CD1c-positive myeloid dendritic cell (primary cell): ENCODE data around the gene FAM24B.
"Not testable (repeated sequence)": the region's sequence is repeated elsewhere in the genome, so short reads cannot be mapped to it uniquely, and the experiment has no call there.

ENCODE experiments used
- DNase-seq: peaks from one replicate; pipeline ENCODE4 v3.0.0-alpha.2; 2016; ENCODE audit errors: extremely low spot score

The FAM24B gene, protein sequence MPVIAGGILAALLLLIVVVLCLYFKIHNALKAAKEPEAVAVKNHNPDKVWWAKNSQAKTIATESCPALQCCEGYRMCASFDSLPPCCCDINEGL

DNA sequence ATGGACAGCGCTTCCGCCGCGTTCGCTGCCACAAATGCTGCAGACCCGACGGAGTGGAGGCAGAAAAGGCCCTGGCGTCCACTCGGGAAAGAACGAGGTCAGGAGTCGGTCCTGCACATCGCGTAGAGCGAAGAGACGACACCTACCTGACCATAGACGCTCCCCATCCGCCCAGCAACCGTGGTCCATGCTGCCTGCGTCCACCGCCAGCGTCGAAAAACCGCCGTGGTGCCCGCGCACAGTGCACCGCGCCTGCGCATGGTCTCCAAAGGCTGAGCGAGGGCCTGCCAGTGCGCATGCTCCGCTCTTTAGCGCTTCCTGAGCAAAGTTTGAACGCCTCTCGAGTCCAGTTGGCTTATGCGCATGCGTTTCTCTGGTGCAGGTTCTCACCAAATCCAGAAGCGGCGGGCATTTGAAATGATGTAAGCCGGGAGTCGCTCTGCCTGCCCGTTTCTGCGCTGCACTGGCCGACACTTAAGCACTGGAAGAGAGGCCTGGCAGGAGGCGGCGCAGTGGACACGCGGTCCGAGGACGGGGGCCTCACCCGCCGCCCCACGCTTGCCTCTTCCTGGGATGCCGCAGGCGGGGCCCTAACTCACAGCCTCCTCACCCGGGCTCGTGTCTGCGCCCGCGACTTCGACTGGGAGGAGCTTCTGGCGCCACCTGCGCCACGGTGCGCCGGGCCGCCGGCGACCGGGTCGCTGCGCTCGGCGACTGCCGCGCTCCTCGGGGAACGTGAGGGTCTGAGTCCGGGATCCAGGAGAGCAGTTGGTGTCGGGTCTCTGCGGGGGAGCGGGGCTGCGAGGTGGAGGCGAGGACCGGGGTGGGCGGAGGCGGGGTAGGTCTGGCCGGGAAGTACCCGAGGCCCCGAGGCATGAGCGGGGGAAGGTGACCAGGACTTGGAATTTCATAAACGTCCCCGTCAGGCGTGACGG lies at the start of gene FAM24B:
Gene FAM24B, minus strand, starts transcription at position 243 of the 935 bp plus-strand sequence. CDS start 29,066 bp downstream, outside the sequence.
- DNase-seq = peak; percentile 98

DNA sequence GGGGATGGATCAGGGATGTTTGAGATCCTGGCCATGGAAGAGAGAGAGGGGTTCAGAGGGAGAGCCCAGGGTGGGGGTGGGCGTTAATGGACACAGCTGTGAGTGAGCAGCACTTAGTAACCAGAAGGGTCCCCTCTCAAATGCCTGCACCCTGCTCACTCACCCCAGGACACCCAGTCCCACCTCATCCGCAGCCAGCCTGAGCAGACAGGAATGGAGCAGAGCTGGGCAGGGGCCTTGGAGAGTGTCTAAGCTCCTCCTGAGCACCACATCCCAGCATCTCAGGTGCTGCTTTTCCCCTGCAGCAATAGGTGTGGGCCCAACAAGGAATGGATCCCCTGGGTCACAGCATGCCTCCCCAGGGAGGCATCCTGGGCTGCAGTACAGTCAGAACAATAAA lies 36.3 kb upstream of the FAM24B start:
- no peak for DNase-seq

DNA sequence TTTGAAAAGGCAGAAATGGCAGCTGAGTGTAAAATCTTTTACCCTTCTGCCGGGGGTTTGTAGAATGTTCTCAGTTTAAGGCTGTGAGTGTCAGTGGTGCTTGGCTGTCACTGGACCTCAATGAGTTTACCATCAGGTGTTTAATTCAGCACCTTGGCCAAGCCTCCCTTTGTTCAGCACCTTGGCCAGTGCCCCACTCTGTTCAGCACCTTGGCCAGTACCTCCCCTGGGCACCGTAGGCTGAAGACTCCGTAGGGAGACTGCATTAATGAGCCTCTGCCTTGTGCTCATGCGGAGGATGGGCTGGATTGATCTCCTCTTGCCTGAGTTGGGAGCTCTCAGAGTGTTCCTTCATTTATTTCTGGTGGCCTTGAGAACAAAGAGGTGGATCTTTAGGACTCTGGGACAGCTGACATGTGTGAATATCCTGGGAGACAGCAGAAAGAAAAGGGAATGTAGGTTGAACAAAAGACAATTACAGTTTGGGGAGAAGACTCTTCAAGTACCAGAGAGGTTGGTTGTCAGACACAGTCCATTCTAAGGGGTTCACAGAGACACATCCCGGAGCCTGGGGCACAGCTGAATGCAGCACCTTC lies 32.6 kb upstream of the FAM24B start:
- DNase-seq = peak; percentile 54

DNA sequence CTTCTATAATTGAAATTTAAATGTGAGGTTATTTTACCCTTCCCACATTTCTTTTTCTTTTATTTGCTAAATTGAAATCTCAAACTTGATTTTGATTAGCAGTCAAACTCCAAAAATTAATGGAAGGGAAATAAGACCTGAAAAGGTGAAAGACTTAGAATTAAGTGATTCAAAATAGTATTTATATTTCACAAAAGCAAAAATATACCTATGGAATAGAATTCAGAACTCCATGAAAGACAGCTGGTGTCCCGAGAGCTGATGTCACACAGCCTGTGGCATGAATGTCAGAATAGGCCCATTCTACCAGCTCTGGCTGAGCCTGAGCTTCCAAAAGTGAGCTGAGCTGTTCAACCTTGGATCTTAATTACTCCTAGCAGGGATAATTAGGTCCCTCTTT lies 30.9 kb upstream of the FAM24B start, which contains the start of gene FAM24A:
Gene FAM24A, plus strand, starts transcription at position 301 of the 400 bp plus-strand sequence. CDS start 1,025 bp downstream, outside the sequence.
- no peak for DNase-seq

DNA sequence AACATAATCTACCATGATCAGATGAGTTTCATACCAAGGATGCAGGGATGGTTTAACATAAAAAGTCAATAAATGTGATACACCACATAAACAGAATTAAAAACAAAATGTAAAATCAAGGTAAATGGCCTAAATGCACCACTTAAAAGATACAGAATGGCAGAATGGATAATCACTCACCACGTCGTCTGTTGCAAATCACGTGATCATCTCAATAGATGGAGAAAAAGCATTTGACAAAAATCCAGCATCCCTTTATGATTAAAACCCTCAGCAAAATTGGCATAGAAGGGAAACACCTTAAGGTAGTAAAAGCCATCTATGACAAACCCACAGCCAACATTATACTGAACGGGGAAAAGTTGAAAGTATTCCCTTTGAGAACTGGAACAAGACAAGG lies 24.5 kb upstream of the FAM24B start:
- not testable (repeated sequence) for DNase-seq

DNA sequence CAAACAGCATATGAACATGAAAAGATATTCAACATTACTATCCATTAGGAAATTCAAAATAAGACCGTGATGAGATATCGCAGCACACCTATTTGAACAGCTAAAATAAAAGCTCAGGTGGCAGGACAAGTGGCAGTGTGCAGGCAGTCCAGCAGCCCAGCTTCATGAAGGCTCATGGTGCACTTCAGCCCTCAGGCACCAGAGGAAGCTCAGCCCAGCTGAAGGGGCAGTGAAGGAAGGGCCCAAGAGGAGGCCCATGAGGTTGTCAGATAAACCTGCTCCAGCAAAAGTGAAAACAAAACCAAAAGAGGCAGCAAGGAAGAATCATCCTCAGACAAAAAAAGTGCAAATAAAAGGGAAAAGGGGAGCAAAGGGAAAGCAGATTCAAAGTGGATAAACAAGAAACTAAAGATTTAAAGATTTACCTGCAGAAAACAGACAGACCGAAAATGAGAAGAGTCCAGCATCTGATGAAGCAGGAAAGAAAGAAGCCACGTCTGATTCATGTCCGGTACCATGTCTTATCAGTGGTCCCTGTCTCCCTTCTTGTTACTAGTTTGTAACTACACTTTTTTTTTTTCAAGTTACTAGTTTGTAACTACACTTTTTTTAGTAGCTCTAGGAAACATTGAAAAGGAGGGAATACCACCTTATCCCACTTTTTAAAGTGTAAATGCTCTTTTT lies 15.0 kb upstream of the FAM24B start:
- DNase-seq = no peak

DNA sequence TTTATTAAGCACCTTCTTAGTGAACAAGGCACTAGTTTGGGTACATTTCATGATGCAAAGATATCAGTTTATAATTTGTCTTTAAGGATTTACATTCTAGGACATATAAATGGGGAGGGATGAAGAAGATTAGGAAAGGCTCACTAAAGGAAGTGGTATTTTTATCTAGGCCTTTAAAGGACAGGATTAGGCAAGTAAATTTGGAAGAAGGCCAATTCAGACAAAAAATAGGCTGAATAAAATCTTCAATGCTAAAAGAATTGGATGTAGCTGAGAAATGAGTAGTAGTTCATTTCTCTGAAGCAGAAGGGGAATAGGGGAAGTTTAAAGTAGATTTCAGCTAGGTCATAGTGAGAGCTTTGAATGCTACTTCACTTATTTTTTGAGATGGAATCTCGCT lies 4.8 kb upstream of the FAM24B start:
- no peak for DNase-seq

DNA sequence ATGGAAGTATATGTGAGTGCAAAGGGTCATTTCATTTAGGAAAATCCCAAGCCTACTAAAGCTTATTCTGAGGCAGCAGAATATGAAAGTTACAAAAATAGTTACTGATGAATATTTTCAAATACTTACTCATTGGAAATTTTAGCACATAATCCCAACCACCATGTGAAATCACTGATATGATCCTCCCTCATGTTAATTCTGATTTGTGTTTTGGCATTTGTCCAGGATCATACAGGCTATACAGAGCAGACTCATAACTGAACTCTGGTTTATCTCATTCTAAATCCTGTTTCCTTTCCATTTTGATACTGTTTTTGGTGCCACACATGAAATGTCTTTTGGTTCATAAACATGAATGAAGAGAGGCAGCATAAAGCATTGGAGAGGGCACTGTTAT lies 3.4 kb upstream of the FAM24B start:
- no peak for DNase-seq

DNA sequence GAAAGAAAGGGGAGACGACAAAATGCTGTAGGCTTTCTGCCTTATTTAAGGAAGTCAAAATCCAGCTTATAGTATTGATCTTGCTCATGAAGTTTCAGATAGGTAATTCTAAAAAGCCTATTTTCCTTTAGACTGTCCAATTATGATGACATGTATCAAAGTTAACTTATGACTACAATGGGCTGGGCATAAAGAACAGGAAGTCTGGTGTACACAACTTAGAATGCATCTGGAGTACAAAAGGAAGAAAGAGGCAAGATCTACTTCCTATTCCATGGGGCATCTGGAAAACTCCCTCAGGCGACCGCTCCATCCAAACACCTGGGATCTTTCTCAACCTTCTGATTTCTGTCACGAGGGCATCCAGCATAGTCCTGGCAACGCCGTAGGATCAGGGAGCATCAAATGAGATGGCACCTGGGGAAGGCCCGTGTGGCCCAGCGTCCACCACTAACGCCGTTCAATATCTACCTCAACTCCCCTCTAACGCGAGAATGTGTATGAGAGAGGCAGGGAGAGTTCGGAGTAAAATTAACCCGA lies 512 bp downstream of the FAM24B start:
- peak; percentile 44 for DNase-seq

DNA sequence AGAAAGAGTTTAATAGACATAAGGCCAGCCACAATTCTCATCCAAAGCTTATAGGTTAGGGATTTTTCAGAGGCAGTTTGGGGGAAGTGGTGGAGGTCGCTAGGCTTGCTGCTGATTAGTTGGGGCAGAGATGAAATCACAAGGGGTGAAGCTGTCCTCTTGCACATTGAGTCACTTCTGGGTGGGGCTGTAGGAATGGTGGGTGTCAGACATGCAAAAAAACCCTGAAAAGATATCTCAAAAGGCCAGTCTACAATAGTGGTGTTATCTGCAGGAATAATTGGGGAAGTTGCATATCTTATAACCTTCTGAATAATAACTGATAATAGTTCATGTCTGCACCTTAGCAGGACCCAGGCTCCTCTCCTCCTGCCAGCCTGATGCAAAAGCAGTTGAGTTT lies 2.1 kb downstream of the FAM24B start:
- DNase-seq = no peak

DNA sequence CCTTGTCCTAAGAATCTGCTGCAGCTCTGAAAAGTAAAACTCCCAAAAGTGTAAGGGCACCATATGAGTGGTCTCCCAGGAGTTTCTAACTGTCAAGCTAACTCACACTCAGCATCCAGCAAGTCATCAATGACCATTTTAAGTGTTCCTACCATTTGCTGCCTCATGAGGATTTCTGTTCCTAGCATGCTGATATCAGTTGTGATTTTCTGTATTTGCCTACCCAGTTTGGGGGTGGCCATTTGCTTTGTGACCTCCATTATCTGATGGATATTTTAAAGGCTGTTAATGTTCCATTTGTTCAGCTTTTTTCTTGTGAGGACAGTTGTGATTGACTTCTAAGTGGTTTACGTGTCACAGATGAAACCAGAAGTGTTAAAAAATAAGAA lies 2.9 kb downstream of the FAM24B start:
- no peak for DNase-seq

DNA sequence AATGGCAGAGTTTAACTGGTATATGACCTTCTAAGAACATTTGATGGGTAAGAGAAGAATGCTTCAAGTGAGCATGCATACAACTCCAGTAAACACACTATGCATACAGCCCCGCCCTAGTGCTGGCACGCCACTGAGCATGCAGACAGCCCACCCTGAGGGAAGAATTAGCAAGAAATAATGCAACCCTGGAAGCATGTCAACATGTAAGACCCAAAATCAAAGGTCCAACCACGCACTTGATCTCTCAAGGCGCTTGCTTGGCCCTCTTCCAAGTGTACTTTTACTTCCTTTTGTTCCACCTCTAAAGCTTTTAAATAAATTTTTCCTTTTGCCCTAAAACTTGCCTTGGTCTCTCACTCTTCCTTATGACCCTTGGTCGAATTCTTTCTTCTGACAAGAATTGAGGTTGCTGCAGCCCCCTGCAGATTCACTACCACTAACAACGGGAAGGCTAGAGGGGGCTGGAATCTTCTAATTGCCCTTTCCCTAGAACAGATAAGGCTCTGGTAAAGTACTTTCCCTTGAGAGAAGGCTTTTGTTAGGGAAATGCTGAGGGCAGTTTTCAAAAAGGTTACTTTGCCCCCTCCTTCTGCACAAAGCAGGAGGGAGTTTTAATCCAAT lies 3.4 kb downstream of the FAM24B start:
- no peak for DNase-seq

DNA sequence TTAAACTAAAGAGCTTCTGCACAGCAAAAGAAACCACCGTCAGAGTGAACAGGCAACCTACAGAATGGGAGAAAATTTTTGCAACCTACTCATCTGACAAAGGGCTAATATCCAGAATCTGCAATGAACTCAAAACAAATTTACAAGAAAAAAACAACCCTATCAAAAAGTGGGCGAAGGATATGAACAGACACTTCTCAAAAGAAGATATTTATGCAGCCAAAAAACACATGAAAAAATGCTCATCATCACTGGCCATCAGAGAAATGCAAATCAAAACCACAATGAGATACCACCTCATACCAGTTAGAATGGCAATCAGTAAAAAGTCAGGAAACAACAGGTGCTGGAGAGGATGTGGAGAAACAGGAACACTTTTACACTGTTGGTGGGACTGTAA lies 7.4 kb downstream of the FAM24B start:
- not testable (repeated sequence) for DNase-seq

DNA sequence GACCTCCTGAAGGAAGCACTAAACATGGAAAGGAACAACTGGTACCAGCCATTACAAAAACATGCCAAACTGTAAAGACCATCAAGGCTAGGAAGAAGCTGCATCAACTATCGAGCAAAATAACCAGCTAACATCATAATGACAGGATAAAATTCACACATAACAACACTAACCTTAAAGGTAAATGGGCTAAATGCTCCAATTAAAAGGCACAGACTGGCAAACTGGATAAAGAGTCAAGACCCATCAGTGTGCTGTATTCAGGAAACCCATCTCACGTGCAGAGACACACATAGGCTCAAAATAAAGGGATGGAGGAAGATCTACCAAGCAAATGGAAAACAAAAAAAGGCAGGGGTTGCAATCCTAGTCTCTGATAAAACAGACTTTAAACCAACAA lies 10.6 kb downstream of the FAM24B start:
- not testable (repeated sequence) for DNase-seq

DNA sequence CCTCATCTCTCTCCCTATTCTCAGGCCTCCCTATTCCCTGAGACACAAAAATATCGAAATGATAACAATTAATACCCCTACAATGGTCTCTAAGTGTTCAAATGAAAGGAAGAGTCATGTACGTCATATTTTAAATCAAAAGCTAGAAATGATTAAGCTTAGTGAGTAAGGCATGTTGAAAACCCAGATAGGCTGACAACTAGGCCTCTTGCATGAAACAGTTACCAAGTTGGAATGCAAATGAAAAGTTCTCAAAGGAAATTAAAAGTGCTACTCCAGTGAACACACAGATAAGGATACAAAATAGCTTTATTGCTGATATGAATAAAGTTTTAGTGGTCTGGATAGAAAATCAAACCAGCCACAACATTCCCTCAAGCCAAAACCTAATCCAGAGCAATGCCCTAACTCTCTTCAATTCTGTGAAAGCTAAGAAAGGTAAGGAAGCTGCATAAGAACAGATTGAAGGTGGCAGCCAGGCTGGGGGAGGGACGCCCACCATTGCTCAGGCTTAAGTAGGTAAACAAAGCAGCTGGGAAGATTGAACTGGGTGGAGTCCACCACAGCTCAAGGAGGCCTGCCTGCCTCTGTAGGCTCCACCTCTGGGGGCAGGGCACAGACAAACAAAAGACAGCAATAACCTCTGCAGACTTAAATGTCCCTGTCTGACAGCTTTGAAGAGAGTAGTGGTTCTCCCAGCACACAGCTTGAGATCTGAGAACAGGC lies 12.5 kb downstream of the FAM24B start:
- DNase-seq = not testable (repeated sequence)

DNA sequence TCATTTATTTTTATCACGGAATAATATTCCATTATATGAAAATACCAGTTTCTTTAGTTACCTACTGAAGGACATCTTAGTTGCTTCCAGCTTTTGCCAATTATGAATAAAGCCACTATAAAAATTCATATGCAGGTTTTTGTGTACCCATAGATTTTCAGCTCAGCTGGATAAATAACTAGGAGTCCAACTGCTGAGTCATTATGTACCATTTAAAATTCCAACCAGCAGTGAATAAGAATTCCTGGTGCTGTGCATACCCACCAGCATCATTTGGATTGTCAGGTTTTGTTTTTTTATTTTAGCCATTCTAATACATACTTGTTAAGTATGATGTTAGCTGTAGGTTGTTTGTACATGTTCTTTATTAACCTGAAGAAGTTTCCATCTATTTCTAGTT lies 14.5 kb downstream of the FAM24B start:
- DNase-seq = no peak

DNA sequence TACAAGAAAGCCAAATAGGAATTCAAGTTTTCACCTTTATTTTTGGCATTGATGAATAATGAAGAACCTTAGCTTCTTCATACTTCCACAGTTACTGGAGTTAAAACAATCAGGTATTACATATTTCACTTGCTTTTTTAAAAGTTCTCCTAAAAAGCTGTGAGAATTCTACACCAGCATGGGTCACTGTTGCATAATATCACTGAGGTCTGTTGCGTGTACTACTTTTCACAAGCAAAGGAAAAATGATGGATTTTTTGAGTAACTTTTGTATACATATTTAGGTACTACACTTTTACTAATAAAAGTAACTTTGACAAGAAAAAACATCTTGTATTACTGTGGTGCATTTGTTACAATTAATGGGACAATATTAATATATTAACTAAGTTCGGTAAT lies 15.2 kb downstream of the FAM24B start:
- no peak for DNase-seq

DNA sequence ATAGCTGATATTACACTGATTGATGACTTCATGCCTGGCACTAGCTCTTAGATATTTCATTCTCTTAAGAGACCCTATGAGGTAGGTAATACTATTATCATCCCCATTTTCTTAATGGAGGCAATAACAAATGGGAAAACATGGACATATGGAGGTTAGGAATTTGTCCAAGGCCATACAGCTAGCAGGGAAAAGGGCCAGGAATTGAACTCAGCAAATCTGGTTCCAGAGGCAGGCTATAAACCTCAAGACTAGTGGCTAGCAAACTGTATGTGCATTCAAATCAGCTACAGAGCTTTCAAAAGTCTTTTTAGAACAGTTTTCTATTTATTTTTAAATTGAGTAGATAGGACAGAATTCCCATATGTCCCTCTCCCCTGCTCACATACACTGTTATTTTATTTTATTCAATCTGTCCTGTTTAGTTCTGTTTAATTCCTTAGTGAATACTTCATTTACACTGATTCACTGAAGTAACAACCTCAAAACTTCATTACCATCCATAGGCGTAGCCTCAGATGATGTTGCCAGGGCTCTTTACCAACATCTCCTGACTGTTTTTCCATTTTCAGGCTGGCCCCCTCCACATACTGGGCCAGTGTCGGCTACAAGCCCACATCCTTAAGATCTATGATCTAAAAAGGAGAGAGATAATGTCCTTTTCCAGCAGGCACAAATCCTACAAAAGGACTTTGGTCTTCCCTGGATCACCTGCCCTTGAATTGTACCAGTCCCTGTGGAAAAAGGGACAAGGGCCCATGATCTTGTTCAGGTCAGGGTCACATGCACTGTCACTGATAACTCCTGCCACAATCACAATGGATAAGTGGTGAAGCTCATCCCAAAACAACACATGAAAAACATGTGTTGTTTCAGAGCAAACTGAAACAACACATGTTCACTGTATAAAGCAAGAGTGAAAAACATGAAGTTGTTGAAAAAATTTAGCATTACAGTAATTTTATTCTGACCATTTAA lies 15.9 kb downstream of the FAM24B start:
- DNase-seq = no peak

DNA sequence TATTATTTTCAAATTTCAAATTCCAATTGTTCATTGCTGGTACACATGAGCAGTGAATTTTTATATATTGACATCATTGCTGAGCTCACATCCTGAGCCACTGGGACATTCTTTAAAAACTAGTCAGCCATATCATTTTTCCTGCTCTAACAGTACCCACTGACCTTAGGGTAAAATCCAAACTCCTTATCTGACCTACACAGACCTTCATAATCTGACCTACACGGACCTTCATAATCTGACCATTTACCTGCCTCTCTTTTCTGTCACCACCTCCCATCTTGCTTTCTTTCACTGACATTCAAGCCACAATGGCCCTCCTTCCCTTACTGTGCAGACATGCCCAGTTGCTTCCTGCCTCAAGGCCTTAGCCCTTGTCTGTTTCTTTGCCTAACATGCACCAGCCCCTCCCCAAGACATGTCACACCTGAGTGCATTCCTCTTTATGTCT lies 17.6 kb downstream of the FAM24B start:
- DNase-seq = no peak

DNA sequence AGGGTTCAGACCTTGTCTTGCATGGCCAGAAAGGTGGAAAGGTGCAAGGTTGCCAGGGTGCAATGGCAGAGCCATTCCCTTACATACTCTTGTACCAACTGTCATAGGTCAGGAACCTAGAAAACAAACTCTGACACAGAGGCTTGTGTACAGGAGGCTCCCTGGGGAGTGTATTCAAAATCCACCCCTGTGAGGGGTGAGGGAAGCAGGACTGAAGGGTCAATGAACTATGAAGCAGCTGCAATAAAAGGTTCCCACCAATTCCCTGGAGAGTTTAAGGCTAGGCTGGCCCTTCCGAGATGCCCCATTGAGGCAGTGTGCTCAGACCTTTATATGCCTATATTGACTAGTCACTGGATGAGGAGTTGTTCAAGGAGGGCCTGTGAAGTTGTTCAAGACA lies 19.9 kb downstream of the FAM24B start:
- no peak for DNase-seq
